Lower leg skin (tissue), 4 donors: ENCODE data around the gene SCUBE3. TPM values are rescaled to one million over a fixed set of nuclear protein-coding genes. Genes with fewer than 3 reads are reported as not detected.
A peak's percentile ranks its signal among the peaks of the same experiment; 100 is the strongest.

Experiments used
- DNase-seq, 2 donors: peaks; one replicate each; pipeline ENCODE4 v3.0.0-alpha.2; 2019; ENCODE audit warnings: low spot score in 2 of 2
- H3K4me3 ChIP-seq: fragments of 200-600 bp; sonication (generic); 2 replicates; pipeline ENCODE4 v1.5.1; 2017; ENCODE audit warnings: mild to moderate bottlenecking, low read depth; ENCODE audit not compliant: poor library complexity, severe bottlenecking
- CTCF ChIP-seq, 3 donors: fragments of 450-650 bp; IDR thresholded peaks; one replicate each; pipeline ENCODE4 v1.5.1; 2016; ENCODE audit warnings: antibody characterized with exemption in 3 of 3, mild to moderate bottlenecking in 3 of 3, moderate library complexity in 2 of 3
- POLR2A ChIP-seq, 2 donors: fragments of 450-650 bp; IDR thresholded peaks; one replicate each; pipeline ENCODE4 v1.6.1; 2016 to 2017; ENCODE audit warnings: antibody characterized with exemption in 2 of 2, mild to moderate bottlenecking in 1 of 2, moderate library complexity in 1 of 2
- WGBS, 2 donors: methylation state at CpG; one replicate each; pipeline ENCODE4 v1.1.5; 2018; 5-methylcytosine and 5-hydroxymethylcytosine counted together
- intact Hi-C: fragments of 100-400 bp; cut with DNase I; formaldehyde crosslinking; loops from one replicate; pipeline ENCODE4 v1.15.0; 2023; ENCODE audit warnings: low total_unique reads
- total RNA-seq, 4 donors: library from RNA; depleted of rRNA; stranded (reverse); fragments of >200 nt; gene quantifications; one replicate each; pipeline ENCODE4 v1.1.0, GENCODE V29; 2016

The SCUBE3 gene
- total RNA-seq, 4 donors from 2014 or later, result 0.13 to 0.91 (median 0.39) TPM; not detected in 1

- intact Hi-C loops, result no loop called here
- TF ChIP-seq POLR2A (IDR thresholded peaks at IDR 0.05) (no peak), CTCF (IDR thresholded peaks at IDR 0.05) (no peak)
- WGBS, 2 donors, result 73 to 75% methylated on average over 2 of the region's 2 CpGs
Measured at GRCh38 chr6:35177596-35177995, 36.2 kb upstream of the SCUBE3 start.

DNA sequence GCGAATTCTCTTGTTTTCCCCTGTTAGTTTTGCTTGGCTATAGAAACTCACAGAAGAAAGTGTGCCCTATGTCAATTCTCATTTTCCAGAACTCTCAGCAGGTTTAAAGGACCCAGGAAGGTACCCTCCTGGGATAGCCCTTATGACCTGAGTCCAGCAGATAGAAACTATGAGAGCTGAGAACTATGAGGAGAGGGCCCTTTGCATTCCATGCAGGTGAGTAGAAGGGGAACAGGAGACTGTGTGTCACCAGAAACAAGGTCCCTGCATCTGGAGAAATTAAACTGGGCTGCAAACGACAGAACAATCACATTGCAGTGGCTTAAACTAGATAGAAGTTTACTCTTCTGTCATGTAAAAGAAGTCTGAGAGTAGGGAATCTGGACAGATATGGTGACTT lies 35.7 kb upstream of the SCUBE3 start:
- intact Hi-C loops, result no loop called here
- DNase-seq, result no peak
- H3K4me3 ChIP-seq, result no peak overlapping the region
- TF ChIP-seq CTCF (IDR thresholded peaks at IDR 0.05) (no peak), POLR2A (IDR thresholded peaks at IDR 0.05) (no peak)
- 93 to 97% methylated on average over 2 of the region's 2 CpGs for WGBS, 2 donors

More at GRCh38 chr6:35177596-35177995, 36.2 kb upstream of the SCUBE3 start:
- no peak overlapping the region for H3K4me3 ChIP-seq
- DNase-seq, result peak in 1 of 2 donors; percentile 3

- no peak for DNase-seq
- 87 to 90% methylated on average over 5 of the region's 5 CpGs for WGBS, 2 donors
- TF ChIP-seq POLR2A (IDR thresholded peaks at IDR 0.05) (no peak), CTCF (IDR thresholded peaks at IDR 0.05) (no peak)
- intact Hi-C loops, result no loop called here
- H3K4me3 ChIP-seq, result no peak overlapping the region
Measured at GRCh38 chr6:35178932-35179832, 34.6 kb upstream of the SCUBE3 start.

- no peak for DNase-seq
- intact Hi-C loops, result no loop called here
- H3K4me3 ChIP-seq, result no peak overlapping the region
- WGBS, 2 donors, result 62% methylated on average over 2 of the region's 2 CpGs
- TF ChIP-seq POLR2A (IDR thresholded peaks at IDR 0.05), result no peak
- no peak for TF ChIP-seq CTCF (IDR thresholded peaks at IDR 0.05)
Measured at GRCh38 chr6:35179901-35180535, 33.7 kb upstream of the SCUBE3 start.

- no peak for DNase-seq
- no peak overlapping the region for H3K4me3 ChIP-seq
- intact Hi-C loops, result no loop called here
Measured at GRCh38 chr6:35181308-35181932, 32.3 kb upstream of the SCUBE3 start.

More at GRCh38 chr6:35181308-35181932, 32.3 kb upstream of the SCUBE3 start:
- WGBS, 2 donors, result 53% methylated on average over 5 of the region's 5 CpGs
- TF ChIP-seq POLR2A (IDR thresholded peaks at IDR 0.05), result no peak
- TF ChIP-seq CTCF (IDR thresholded peaks at IDR 0.05), result no peak
